GM21529 (cell line): ENCODE measurements around the gene EDIL3.
A peak's percentile ranks its signal among the peaks of the same experiment; 100 is the strongest.
"Not testable (repeated sequence)": the region's sequence is repeated elsewhere in the genome, so short reads cannot be mapped to it uniquely, and the experiment has no call there.

Experiments used
- ATAC-seq: cut with Tn5 transposase; IDR thresholded peaks from one replicate; pipeline ENCODE4 v1.9.1; 2021; ENCODE audit not compliant: unreplicated experiment

EDIL3 gene

GRCh38 chr5:84303315-84303714, 81.4 kb downstream of the EDIL3 start:
- ATAC-seq = no peak

DNA sequence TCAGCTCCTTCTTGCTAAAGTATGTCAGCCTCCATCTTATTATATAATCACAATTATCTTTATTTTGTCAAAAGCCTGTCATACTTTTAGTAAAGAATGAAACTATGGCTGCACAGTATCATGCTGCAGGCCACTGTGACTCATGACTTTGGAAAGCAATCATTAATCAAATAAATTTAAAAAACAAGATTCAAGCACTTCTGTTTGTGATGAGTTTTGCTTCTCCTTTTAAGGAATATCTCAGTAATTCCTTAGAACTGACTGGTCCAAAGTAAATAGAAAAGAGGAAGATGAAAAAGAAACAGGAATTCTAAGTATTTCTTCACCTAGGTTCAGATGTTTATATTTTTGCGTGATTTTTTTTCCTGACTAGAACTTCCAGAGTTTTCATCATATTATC, 83.1 kb downstream of the EDIL3 start:
- ATAC-seq = no peak

GRCh38 chr5:84299959-84300358, 84.7 kb downstream of the EDIL3 start:
- ATAC-seq = no peak

DNA sequence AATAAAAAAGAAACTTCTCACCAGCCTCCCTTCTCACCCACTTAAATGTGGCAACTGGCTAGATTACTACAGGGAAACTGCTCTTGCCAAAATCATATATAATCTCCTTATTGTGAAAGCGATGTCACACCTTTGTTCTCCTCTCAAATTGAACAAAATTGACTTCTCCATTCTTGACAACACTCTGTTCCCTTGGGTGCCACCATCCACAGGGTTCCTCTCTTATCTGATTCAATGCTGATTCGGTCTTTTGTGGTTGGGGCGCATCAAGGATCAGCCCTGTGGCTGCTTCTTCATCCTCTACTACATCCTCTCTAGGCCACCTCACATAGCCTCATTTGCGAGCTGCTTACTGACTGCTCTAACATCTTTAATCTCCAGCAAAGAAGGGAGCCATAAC, 86.1 kb downstream of the EDIL3 start:
- ATAC-seq = no peak

- not testable (repeated sequence) for ATAC-seq
Measured at GRCh38 chr5:84297641-84298040, 87.0 kb downstream of the EDIL3 start.

DNA sequence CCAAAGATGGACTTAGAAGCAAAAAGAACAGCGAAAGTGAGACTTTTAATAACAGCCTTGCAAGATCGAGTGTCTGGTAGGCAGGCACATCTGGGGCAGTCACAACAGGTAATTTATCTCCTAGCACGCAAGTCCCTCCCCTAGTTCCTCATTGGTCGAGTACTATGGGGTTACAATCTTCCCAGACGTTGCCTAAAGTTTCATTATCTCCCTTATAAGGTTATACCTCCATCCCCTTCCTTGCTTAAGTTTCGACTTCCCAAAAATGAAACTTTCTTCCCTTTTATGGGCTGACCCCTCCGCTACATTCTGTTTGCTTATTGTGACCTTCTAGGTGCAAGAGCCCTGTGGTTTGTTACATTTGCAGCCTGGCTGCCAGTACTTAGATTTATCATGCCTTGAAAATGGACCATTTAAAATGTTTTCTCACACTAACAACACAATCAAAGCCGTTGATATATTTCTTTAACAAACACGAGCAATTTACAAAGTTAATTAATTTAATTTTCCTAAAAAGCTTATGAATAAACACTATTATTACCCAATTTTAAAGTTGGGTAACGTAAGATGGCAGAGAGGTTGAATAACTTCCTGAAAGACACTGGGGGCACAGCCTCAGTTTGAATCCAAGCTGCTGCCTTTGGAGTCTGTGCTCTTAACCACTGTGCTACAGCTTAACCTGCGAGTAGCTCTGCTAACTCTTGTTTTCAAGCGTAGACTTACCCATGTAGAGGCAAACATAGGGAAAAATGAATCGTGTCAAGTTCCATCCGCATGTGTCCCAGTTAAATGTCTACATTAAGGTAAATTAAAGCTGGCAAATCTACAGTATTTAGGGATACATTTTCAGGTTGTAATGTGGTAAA, 91.7 kb downstream of the EDIL3 start:
- no peak for ATAC-seq

DNA sequence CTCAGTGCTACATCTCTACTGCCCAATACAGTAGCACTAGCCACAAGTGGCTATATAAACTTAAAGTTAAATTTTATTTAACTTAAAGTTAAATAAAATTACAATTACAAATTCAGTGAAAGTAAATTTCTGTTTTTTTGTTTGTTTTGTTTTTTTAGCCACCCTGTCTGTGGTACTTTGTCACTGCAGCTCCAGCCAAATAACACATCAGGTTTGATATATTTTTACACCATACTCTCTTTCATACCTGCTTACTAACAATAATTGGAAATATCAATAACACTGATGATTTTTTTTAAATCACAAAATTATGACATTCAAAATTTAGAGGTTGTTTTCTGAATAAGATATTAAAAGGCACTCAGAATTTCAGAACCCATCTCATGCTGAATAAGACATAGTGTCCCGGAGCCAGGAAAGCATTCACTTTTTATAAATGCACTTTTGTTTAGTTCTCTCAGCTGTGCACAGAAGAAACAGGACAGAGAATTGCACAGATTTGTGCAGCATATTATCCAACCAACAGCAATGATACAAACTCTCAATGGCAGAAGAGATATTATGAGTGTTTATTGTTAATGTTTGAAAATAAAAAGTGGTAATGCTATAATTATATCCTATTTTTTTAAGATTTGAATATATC, 92.6 kb downstream of the EDIL3 start:
- ATAC-seq = no peak

GRCh38 chr5:84290673-84291072, 94.0 kb downstream of the EDIL3 start:
- no peak for ATAC-seq

- no peak for ATAC-seq
Measured at GRCh38 chr5:84290161-84290560, 94.5 kb downstream of the EDIL3 start.

DNA sequence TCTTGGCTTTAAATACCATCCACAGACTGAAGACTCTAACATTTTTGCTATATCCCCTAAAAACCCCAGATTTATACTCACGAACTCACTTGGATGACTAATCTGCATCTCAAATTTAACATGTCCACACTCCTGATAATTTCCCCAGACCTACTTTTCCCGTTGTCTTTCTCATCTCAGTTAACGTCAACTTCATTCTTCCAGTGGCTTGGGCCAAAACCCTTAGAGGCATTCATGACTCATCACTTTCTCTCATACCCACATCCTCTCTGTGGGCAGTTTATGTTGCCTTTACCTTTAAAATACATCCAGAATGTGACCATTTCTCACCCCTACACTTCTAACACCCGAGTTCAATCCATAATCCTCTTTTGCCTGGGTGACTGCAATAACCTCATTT, 96.7 kb downstream of the EDIL3 start:
- ATAC-seq = peak; percentile 91

GRCh38 chr5:84286662-84287061, 98.0 kb downstream of the EDIL3 start:
- ATAC-seq = no peak

DNA sequence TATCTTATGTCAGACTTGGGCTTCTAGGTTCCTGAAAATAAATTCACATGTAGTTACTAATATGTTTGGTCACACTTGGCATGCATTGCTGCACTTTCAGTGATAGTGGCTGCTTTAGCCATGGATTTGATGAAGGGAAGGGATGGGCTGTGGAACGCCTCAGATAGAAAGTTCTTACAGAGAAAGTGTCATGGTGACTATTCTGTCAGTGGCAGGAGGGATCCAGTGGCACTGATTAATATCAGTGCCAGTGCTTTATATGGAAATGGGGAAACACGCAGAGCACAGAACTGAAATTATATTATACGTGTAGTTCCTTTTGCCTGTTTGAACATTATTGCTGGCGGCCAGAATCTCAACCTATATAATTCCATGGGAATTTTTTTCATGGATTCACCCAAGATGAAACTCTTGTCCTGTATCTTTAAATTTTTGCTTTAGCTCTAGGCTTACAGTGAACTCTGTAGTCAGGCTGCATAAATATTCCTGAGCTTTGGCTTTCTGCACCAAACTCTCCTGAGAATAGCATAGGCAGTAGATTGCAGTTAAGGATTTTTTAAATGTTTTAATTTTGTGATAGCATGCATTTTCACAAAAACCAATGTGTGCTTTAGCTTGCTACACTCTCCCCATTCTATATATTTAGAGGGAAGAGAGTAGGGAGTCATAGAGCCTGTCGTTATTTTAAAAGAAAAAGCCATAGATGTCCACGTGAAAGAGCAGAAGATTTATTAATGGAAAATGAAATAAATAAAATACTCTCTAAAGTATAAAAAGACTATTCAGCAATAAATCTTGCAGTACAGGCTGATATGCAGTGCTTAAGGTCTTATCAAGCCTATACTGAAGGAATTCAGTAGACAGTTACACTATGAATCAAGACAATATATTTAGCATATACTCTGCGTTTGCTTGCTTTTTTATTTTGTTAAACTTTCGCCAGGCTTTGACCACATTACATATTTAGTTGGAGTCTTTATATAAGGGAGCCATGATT, 98.7 kb downstream of the EDIL3 start:
- no peak for ATAC-seq

DNA sequence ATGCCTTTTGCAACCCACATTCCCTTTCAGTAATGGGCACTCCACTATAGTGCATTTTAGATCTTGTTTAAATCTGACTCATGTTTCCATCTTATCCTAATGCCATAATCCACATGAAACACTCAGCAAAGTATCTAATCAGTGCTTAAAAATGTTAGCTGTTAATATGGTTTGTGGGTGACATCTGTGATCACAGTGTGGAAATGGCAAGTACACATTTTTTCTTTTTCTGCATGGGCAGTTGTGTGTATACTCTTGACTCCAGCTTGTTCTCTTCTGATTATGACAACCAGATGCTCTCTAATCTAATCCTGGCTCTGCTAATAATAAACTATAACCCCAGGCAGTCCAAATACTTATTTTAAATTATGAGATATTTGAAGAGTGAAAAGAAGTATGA, 103.3 kb downstream of the EDIL3 start:
- ATAC-seq = no peak

DNA sequence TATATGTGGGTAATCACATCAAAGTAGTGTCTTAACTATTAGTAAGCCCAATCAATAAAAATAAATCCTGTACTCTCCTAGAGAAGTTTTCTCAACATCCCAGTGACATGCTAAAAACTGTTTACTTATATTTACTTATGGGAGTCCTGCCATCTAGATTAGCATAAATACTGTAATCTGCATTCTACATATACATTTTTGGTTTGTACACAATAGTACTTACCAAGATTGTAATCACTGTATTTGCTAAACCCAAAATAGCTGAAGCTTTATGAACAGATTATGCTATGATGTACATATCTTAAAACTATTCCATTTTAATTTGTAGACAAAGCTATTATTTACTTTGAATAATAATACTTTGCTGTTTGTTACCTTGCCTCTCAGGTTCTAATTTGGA, 105.4 kb downstream of the EDIL3 start:
- ATAC-seq = no peak

DNA sequence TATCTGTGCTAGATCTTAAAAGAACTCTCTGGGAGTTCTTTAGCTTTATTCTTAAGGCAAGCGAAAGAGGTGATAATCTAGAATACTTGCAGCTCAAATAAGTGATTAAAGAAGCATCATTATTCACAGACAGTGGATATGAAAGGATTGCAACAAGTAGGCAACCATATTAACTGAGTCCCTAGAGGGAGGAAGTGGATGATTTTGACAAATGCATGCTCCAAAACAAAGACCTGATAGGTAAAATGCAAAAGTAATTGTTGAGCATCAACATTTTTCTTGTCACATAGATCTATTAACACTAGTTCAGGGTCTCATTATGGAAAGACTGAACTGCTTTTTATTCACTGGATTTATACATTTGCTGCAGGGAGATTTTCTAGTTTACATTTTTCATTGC, 109.1 kb downstream of the EDIL3 start:
- no peak for ATAC-seq

DNA sequence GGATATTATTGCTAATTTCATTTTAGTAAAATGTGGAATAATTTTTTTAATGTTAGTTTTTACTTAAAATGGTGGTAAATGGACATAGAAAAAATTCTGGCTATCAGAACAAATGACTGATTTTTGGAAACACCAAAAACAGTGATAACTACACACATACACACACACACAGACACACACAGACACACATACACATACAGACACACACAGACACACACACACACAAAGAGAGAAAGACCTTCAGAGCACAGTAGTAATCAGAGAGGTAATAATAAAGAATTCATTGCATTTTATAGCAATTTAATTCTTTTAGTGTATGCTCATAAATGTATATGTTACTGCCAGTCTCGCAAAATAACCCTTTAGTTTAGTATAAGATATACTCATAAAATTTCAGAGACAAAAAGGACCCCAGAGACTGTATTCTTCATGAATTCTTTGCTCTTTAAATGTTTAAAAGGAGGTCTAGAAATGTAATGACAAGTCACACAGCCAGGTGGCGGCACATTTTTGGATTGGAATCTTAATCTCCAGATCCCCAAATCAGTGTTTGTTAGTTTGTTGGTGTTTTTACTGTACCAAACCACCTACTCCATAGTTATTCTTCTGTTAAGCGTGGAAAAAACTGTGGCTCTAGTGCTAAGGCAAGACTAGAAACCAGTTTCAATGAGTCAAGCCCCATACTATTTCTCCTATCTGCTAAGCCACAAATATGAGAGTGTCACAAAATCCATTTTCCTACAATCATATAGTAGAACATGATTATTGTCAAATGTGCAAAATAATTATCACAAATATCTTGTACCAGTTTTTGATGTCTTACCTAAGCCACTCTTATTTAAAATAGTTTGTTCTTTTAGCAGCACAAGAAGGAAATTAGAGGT, 109.9 kb downstream of the EDIL3 start:
- no peak for ATAC-seq

DNA sequence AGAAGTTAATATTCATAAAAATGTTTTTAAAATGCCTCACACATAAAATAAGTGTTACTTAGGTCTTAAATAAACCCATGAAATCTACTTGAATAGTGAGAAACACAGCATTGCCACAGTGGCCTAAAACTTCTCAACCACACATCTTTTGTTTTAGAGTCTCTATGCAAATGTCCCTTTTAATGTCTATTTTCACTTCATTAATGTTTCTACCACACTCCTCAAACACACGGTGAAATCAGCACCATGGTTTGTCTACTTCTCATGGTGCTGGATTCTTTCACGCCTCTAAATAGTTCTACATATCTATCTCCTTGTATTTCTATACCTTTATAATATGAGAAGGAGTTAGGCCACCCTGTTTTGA, 111.2 kb downstream of the EDIL3 start:
- peak; percentile 67 for ATAC-seq

GRCh38 chr5:84272771-84273516, 111.7 kb downstream of the EDIL3 start:
- ATAC-seq = peak; percentile 10

DNA sequence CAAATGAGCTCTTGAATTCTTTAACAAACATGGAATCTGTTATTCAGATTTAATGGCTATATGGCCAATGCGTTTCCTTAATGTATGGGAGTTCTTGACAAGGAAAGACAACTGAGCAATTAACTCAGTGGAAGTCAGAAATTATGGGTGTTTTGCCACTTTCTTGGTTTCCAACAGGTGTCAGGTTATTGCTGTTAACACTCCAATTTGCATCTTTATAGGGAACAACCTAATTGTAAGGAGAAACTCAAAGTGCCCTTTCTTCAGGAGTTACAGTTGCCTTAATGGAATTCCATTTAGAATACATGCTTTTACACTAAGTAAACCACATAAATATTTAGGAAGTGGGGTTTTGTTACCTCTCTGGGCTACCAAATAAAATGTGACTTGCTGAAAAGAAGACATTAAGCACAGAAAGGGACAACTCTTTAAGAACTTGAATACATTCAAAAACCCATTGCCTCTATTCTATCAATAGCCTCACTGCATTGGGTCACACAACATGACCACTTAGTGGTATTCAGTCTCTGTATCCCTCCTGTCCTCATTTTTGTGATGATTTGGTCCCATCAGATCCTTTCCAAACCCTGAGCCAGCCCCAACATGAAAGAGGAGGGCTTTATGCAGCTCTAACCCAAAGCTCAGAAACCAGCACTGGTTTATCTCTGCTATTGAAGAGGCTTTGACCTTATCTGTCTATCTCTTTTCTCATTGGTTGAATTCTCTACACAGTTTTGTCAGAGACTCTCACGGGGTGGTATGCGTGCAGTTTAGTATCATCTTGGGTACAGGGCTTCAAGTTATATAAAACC, 118.7 kb downstream of the EDIL3 start:
- no peak for ATAC-seq
